DND-41 (cell line): ENCODE results near the gene RAMP2.
"Not testable (repeated sequence)": the region's sequence is repeated elsewhere in the genome, so short reads cannot be mapped to it uniquely, and the experiment has no call there.

ENCODE experiments used
- ATAC-seq: fragments of 200-7000 bp; cut with Tn5 transposase; 3 replicates; pipeline ENCODE4 v1.9.1; 2021; ENCODE audit warnings: low read depth; ENCODE audit not compliant: insufficient read depth
- DNase-seq: peaks from one replicate; pipeline ENCODE4 v3.0.0-alpha.2; 2020
- H2AFZ ChIP-seq: 2 replicates; pipeline ENCODE4 v1.6.0; 2012; ENCODE audit warnings: low read depth, low read length
- H3K27ac ChIP-seq: 2 replicates; pipeline ENCODE4 v1.5.1; 2012; ENCODE audit warnings: low read length, inconsistent platforms
- H3K27me3 ChIP-seq: fragments of 200-600 bp; sonication (generic); 2 replicates; pipeline ENCODE4 v1.6.0; 2012; ENCODE audit warnings: low read length, mild to moderate bottlenecking, inconsistent platforms; ENCODE audit not compliant: insufficient read depth, poor library complexity
- H3K36me3 ChIP-seq: 2 replicates; pipeline ENCODE4 v1.5.1; 2012; ENCODE audit warnings: low read length, inconsistent platforms; ENCODE audit not compliant: insufficient read depth
- H3K4me1 ChIP-seq: 2 replicates; pipeline ENCODE4 v1.5.1; 2012; ENCODE audit warnings: mild to moderate bottlenecking, low read length; ENCODE audit not compliant: insufficient read depth
- H3K4me2 ChIP-seq: 2 replicates; pipeline ENCODE4 v1.6.0; 2012; ENCODE audit warnings: mild to moderate bottlenecking, moderate library complexity, low read length, inconsistent platforms; ENCODE audit not compliant: insufficient read depth
- H3K4me3 ChIP-seq, 2 experiments: fragments of 200-600 bp in 1 of 2; shearing (Covaris generic) in 1 of 2; 2 replicates each; pipeline ENCODE4 v1.5.1; 2012 to 2016; ENCODE audit warnings: inconsistent platforms in 2 of 2, low read length in 2 of 2, mild to moderate bottlenecking in 2 of 2, low read depth in 1 of 2, moderate library complexity in 1 of 2
- H3K79me2 ChIP-seq: 2 replicates; pipeline ENCODE4 v1.6.0; 2012; ENCODE audit warnings: low read length, inconsistent platforms; ENCODE audit not compliant: insufficient read depth
- H3K9ac ChIP-seq: 2 replicates; pipeline ENCODE4 v1.6.0; 2012; ENCODE audit warnings: low read depth, mild to moderate bottlenecking, inconsistent platforms, low read length, moderate library complexity
- H3K9me3 ChIP-seq: 2 replicates; pipeline ENCODE4 v1.5.1; 2012; ENCODE audit warnings: low read length, moderate library complexity, mild to moderate bottlenecking, inconsistent platforms; ENCODE audit not compliant: insufficient read depth, severe bottlenecking
- H4K20me1 ChIP-seq: 2 replicates; pipeline ENCODE4 v1.6.0; 2012; ENCODE audit warnings: low read length; ENCODE audit not compliant: insufficient read depth
- CTCF ChIP-seq: IDR thresholded peaks from 2 replicates; pipeline ENCODE4 v1.5.1; 2012; ENCODE audit warnings: borderline replicate concordance, low read length, moderate library complexity, mild to moderate bottlenecking; ENCODE audit not compliant: poor library complexity, severe bottlenecking; ENCODE audit errors: extremely low read depth
- EZH2 ChIP-seq: IDR thresholded peaks from 3 replicates; pipeline ENCODE4 v1.6.1; 2012; ENCODE audit warnings: borderline replicate concordance, low read depth, mild to moderate bottlenecking, moderate library complexity, low read length, inconsistent platforms; ENCODE audit not compliant: severe bottlenecking

RAMP2 gene

GRCh38 chr17:42766124-42766523 is 5.1 kb downstream of the RAMP2 start:
- Histone ChIP-seq H3K9ac (no peak overlapping the region), H3K4me2 (no peak overlapping the region), H3K36me3 (no peaks in the 10 kb centered on the region), H3K27me3 (peaks cover 8% of the 10 kb centered on the region), H3K9me3 (no peaks in the 10 kb centered on the region), H3K4me3 (no peak overlapping the region), H3K4me1 (peaks cover 12% of the 10 kb centered on the region), H3K27ac (no peak overlapping the region), H3K79me2 (no peaks in the 10 kb centered on the region), H2AFZ (no peak overlapping the region), H4K20me1 (no peaks in the 10 kb centered on the region)
- ATAC-seq (no peak), DNase-seq (no peak)
- no peak for TF ChIP-seq EZH2
- TF ChIP-seq CTCF = no peak

GRCh38 chr17:42767512-42767911 is 6.5 kb downstream of the RAMP2 start:
- H3K36me3 ChIP-seq = no peaks in the 10 kb centered on the region
- H3K4me2 ChIP-seq = no peak overlapping the region
- H3K79me2 ChIP-seq = 0 out of 2 replicates have a peak, but pooled peaks cover under 1% of the 10 kb centered on the region
- H3K27ac ChIP-seq = no peak overlapping the region
- H3K4me3 ChIP-seq = no peak overlapping the region
- no peaks in the 10 kb centered on the region for H3K9me3 ChIP-seq
- no peak overlapping the region for H3K9ac ChIP-seq
- TF ChIP-seq CTCF (no peak), EZH2 (no peak)
- no peak for DNase-seq
- peaks cover 6% of the 10 kb centered on the region for H3K4me1 ChIP-seq
- ATAC-seq = no peak
- no peak overlapping the region for H2AFZ ChIP-seq
- no peaks in the 10 kb centered on the region for H3K27me3 ChIP-seq
- H4K20me1 ChIP-seq = no peaks in the 10 kb centered on the region

- not testable (repeated sequence) for H3K4me1 ChIP-seq, DNase-seq, H4K20me1 ChIP-seq, H3K27ac ChIP-seq, H2AFZ ChIP-seq, H3K79me2 ChIP-seq, H3K9me3 ChIP-seq, H3K9ac ChIP-seq, H3K36me3 ChIP-seq, H3K4me3 ChIP-seq, ATAC-seq, H3K4me2 ChIP-seq, H3K27me3 ChIP-seq
These were observed 7.0 kb downstream of the RAMP2 start for GRCh38 chr17:42768006-42768405.

- not testable (repeated sequence) for H3K9me3 ChIP-seq, H3K27me3 ChIP-seq, H4K20me1 ChIP-seq, H3K4me3 ChIP-seq, H3K4me2 ChIP-seq, ATAC-seq, H3K9ac ChIP-seq, H3K27ac ChIP-seq, H3K36me3 ChIP-seq, H2AFZ ChIP-seq, DNase-seq
- H3K79me2 ChIP-seq = peaks cover 22% of the 10 kb centered on the region
- H3K4me1 ChIP-seq = peaks cover 23% of the 10 kb centered on the region
These were observed 8.9 kb downstream of the RAMP2 start for GRCh38 chr17:42769964-42770363.
